ACHN (cell line): ENCODE measurements around the gene DDX4.
A peak's percentile ranks its signal among the peaks of the same experiment; 100 is the strongest.
"Not testable (repeated sequence)": the region's sequence is repeated elsewhere in the genome, so short reads cannot be mapped to it uniquely, and the experiment has no call there.

Experiments
- DNase-seq: peaks from one replicate; pipeline ENCODE4 v3.0.0-alpha.2; 2015
- in situ Hi-C: cut with HindIII; loops from 2 replicates; pipeline ENCODE4 v1.10.0; 2017; ENCODE audit warnings: low sequenced_read_pairs, low pct_ligation_motif_present, low pct_unique_long_range_greater_than_20kb

DDX4 gene

DNA sequence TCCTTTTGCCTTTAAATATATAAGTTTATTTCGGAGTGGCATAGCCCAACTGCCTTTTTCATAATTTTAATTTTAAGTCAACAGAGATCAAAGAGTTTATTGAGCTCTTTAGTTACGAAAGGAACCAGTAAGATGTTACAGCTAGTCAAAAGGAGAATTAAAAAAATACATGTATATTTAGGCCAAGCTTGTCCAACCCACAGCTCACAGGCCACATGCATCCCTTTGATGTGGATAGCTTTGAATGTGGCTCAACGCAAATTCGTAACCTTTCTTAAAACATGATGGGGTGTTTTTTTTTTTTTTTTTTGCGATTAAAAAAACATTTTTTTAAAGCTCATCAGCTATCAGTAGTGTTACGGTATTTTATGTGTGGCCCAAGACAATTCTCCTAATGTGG lies 63.1 kb downstream of the DDX4 start:
- in situ Hi-C loops, result no loop called here
- DNase-seq, result no peak

GRCh38 chr5:55808814-55809213 lies 71.0 kb downstream of the DDX4 start:
- in situ Hi-C loops, DNase-seq: not testable (repeated sequence)

- in situ Hi-C loops, DNase-seq: not testable (repeated sequence)
These were observed 78.1 kb downstream of the DDX4 start for GRCh38 chr5:55815939-55816338.

DNA sequence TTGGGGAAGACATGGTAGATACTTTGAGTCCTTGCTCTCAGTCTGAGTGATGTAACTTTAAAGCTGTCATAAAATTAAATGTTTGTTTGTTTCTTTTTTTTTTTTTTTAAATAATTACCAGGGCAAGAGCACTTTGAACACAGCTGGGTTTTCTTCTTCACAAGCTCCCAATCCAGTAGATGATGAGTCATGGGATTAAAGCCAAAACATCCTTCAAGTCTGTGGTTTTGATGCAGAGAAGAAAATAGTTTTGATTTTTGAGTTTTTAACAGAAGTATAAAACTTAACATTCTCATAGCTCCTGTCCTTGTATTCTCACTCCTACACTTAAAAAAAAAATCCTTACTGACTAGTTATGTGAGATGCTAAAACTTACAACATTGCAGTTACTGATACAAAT lies 78.5 kb downstream of the DDX4 start:
- peak; percentile 38 for DNase-seq

GRCh38 chr5:55817030-55817429 lies 79.2 kb downstream of the DDX4 start:
- DNase-seq, result no peak
- in situ Hi-C loops, result no loop called here

More for the DNA sequence above, 78.5 kb downstream of the DDX4 start:
- in situ Hi-C loops, result no loop called here

DNA sequence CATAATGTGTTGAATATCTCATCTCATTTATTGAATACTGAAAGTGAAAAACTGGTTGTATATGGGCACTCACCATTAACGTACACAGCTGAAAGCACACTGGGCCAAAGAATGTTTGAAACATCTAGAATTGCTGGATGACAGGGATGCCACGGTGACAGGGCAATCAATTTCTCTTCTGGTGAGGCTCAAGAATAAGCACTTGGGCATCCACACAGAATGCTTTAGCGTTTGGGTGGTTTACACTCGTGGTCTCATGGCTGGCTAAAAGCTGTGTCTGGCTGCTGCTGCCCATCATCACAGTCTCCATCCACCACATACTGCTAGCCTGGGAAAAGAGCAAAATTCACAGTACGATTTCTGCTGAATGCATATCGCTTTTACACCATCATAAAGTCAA lies 82.6 kb downstream of the DDX4 start:
- DNase-seq, result no peak
- in situ Hi-C loops, result no loop called here

GRCh38 chr5:55821731-55822512 lies 84.1 kb downstream of the DDX4 start:
- DNase-seq, result peak; percentile 24
- in situ Hi-C loops, result no loop called here

DNA sequence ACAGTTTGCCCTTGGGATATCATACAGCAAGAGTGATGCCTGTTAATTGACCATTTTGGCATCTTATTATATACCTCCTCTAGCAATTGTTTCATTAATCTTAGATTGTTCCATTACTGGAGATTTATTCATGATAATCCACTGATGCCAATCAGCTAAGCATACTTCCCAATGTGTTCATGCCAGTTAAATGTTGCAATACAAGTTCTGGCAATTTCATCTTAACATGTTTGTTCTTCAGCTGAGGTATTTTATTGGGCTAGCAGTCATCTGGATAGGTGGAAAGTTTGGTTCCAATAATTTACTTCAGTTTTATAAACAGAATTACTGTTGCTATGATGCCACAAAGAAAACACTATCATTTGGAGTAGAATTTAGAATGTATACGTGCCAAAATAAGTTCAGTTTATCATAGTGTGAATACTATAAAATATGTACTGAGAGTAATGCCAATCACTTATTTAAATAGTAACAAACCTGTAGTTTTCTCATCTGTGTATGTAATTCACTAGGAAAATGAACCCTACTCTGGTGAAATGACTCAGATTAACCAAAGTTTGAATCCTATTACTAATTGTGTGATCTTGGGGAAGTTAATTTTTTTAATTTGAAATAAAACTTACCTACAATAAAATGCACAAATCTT lies 85.4 kb downstream of the DDX4 start:
- DNase-seq, result no peak
- in situ Hi-C loops, result no loop called here

DNA sequence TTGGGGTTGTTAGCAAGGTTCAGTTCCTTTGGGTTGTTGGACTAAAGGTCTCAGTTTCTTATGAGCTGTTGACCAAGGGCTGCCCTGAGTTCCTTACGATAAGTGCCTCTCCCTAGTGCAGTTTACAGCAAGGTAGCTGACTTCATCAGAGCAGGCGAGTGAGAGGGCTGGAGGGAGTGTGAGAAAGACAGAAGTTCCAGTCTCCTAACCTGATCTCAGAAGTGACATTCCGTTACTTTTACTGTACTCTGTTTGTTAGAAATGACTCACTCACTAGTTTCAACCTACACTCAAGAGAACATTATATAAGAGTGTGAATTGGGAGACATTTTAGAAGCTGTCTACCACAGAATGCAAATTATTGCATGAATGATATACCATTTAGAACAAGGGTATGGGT lies 92.1 kb downstream of the DDX4 start:
- in situ Hi-C loops, result no loop called here

DNA sequence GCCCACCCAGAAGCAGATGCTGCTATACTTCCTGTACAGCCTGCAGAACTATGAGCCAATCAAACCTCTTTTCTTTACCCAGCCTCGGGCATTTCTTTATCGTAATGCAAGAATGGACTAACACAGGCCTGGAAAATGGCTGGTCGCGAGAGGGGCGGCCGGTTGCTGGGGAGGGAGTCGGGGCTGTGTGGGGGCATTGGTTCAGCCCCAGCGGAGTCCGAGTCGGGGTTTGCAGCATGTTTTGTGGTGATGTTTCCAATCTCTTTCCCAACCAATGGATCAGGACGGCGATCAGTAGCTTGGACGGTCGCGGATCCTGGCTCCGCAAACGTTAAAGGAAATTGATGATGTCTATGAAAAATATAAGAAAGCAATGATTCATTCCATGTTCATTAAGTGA lies 94.6 kb downstream of the DDX4 start:
- in situ Hi-C loops, result no loop called here
- no peak for DNase-seq

More for the DNA sequence above, 92.1 kb downstream of the DDX4 start:
- no peak for DNase-seq

GRCh38 chr5:55836191-55836590 lies 98.3 kb downstream of the DDX4 start:
- no peak for DNase-seq
- in situ Hi-C loops, result no loop called here

DNA sequence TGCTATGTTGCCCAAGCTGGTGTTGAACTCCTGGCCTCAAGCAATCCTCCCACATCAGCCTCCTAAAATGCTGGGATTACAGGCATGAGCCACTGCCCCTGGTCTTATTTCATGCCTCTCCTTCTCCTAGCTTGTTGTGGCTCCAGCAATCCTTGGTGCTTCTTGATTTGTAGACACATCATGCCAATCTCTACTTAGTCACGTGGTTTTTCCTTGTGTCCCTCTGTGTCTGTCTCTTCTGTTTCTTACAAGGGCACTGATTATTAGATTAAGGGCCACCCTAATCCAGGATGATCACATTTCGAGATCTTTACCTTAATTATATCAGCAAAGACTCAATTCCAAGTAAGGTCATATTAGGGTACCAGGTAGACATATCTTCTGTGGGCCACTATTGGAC lies 104.1 kb downstream of the DDX4 start:
- DNase-seq, result no peak
- in situ Hi-C loops, result no loop called here

DNA sequence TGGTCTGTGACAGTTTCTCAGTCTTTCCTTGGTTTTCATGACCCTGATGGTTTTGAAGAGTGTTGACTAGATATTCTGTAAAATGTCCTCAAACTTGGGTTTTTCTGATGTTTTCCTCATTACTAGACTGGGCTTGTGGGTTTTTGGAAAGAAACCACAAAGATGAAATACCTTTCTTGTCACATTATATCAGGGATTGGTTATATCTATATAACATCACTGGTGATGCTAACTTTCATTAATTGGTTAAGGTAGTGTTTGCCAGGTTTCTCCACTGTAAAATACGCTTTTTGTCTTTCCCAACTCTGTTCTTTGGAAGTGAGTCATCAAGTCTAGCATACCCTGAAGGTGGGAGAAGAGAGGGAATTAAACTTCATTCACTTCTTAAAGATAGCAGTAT lies 110.0 kb downstream of the DDX4 start:
- no peak for DNase-seq
- in situ Hi-C loops, result no loop called here

DNA sequence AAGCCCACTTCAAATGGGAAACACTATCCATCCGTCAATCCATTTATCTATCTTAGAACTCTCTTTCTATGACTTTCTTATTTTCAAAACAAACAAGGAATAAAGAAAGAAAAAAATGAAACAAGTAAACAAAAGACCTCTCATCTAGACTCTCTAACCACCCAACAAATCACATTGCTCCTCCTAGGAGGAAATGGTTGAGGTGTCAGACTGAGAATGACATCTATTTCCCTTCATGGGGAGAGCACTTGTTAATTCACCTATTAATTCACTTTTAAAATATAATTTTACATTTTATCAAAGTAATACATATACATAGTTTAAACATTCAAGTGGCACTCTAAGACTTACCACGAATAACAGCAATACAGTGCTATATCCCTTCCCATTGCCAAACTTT lies 110.9 kb downstream of the DDX4 start:
- in situ Hi-C loops, result no loop called here

DNA sequence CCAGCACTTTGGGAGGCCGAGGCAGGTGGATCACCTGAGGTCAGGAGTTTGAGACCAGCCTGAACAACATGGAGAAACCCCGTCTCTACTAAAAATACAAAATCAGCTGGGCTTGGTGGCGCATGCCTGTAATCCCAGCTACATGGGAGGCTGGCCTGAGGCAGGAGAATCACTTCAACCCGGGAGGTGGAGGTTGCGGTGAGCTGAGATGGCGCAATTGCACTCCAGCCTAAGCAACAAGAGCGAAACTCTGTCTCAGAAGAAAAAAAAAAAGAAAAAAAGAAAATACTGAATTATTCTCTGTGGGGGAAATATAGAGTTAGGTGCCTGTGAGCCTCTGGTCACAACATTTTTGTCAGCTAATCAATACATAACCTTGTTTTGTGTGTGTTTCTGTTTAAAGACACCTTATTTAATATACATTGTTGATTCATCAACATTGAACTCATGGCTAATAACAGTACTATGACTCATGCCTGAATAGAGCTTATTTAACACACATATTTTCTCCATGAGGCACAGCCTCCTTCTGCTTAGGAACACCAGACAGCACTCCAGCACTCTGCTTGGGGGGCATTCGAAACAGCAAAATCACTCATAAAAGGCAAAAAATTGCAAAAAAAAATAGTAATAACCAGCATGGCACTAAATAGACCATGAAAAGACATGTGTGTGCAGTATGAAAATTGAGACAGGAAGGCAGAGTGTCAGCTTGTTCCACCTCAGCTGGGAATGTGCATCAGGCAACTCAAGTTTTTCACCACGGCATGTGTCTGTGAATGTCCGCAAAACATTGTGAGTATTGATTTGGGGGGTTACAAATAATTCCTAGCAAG lies 113.2 kb downstream of the DDX4 start, which contains the start of gene IL31RA:
TSS of gene IL31RA (plus strand) at position 519 of the 836 bp plus-strand sequence. CDS start at position 733, 214 bp downstream.
- peak; percentile 65 for DNase-seq
- in situ Hi-C loops, result no loop called here

More for the DNA sequence above, 110.9 kb downstream of the DDX4 start:
- no peak for DNase-seq

DNA sequence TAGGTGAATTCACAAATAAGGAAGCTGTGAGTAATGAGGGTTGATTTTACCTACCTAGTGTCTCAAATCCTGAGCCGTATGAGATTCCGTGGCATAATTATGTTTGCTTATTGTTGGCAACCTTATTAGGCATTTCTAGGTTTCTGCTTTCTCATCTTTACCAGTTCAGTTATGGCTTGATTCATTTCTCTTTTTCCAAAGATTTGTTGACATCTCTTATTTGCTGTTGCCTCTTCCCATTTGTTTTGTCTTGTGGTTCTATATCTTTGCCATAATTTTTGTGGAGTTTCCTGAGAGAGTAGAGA lies 113.8 kb downstream of the DDX4 start:
- in situ Hi-C loops, result no loop called here
- no peak for DNase-seq

GRCh38 chr5:55852503-55852902 lies 114.6 kb downstream of the DDX4 start:
- DNase-seq, result no peak

DNA sequence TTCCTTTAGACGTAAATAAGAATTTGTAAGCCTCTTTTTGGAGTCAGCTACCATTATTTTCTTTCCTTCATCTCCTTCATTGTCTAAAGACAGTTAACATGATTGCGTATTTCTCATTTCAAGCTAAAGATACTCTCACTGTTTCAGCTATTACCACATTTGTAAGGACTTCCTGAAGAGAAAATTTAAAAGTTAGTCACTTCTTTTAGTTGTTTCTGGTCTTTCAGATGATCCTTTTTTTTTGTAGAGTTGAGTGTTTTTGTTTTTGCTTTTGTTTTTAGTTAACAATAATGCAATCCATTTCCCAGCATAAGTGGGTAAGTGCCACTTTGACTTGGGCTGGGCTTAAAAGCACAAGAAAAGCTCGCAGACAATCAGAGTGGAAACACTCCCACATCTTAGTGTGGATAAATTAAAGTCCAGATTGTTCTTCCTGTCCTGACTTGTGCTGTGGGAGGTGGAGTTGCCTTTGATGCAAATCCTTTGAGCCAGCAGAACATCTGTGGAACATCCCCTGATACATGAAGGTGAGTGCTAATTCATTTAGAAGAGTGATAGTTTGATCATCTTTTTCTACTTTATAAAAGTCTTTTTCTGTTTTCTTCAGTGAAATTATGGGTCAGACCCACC lies 115.3 kb downstream of the DDX4 start:
- DNase-seq, result no peak
- in situ Hi-C loops, result no loop called here

More at GRCh38 chr5:55852503-55852902, 114.6 kb downstream of the DDX4 start:
- in situ Hi-C loops, result no loop called here

- in situ Hi-C loops, result no loop called here
- DNase-seq, result no peak
These were observed 116.0 kb downstream of the DDX4 start for GRCh38 chr5:55853818-55854217.
